C4-2B (cell line): ENCODE results near the gene SERPINB1.

Experiments
- ZFX ChIP-seq: fragments of 450-650 bp; IDR thresholded peaks from 2 replicates; pipeline ENCODE4 v1.6.1; 2017
- TF ChIP-seq, protein P1 (sequence below): fragments of 450-650 bp; conservative IDR thresholded peaks from 2 replicates; pipeline ENCODE4 v1.5.1; 2017; ENCODE audit warnings: mild to moderate bottlenecking

DNA sequence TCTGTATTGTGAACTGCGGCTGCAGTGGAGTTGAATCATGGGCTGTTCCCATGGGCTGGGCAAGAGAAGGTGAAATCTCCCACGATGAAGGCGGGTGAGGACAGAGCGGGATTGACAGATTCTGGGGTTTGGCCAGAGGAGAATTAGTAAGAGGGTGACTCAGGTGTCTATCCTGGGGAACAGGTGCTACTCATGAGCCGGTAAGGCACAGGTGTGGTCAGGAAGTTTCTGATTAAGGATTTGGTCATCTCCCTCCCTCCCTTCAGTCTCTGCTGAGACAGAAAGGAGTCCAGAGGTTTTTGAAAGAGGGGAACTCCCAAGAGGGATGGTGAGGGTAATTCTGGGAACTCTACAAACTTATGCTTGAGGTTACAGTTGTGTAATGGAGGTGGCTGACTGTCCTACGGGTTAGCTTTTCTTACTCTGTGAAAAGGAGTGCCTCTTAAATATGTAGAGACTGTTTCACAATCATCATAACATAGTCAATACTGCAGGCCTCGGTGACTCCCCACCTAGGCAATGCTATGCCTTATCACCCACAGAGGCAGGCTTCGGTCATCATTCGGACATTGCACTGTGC lies 31.5 kb downstream of the SERPINB1 start:
- TF ChIP-seq ZFX, result no peak
- TF ChIP-seq, protein P1, sequence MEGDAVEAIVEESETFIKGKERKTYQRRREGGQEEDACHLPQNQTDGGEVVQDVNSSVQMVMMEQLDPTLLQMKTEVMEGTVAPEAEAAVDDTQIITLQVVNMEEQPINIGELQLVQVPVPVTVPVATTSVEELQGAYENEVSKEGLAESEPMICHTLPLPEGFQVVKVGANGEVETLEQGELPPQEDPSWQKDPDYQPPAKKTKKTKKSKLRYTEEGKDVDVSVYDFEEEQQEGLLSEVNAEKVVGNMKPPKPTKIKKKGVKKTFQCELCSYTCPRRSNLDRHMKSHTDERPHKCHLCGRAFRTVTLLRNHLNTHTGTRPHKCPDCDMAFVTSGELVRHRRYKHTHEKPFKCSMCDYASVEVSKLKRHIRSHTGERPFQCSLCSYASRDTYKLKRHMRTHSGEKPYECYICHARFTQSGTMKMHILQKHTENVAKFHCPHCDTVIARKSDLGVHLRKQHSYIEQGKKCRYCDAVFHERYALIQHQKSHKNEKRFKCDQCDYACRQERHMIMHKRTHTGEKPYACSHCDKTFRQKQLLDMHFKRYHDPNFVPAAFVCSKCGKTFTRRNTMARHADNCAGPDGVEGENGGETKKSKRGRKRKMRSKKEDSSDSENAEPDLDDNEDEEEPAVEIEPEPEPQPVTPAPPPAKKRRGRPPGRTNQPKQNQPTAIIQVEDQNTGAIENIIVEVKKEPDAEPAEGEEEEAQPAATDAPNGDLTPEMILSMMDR, result no peak
